IPS DF 4.7 (cell line): ENCODE measurements around the gene EPHA8.

ENCODE experiments used
- DNase-seq: peaks from one replicate; pipeline ENCODE4 v3.0.0-alpha.2; 2013; ENCODE audit warnings: low spot score; ENCODE audit errors: extremely low read depth

Gene EPHA8

DNA sequence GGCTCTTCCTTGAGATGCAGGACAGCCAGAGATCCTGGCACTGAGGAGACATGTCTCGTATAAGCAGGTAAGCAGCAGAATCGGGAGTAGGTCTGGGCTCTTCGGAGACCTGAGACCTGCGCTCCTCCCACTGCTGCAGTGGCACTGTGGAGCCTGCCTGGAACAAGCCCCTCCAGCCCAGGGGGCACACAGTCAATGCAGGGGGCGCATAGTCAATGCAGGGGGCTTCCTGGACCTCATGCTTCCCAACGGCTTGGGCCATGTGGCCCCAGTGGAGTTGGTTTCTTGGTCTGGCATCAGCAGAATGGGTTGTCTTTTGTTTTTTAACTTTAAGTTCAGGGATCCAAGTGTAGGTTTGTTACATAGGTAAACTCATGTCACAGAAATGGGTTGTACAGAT is 27.9 kb upstream of the EPHA8 start:
- no peak for DNase-seq

GRCh38 chr1:22536506-22536905 is 26.8 kb upstream of the EPHA8 start:
- no peak for DNase-seq

DNA sequence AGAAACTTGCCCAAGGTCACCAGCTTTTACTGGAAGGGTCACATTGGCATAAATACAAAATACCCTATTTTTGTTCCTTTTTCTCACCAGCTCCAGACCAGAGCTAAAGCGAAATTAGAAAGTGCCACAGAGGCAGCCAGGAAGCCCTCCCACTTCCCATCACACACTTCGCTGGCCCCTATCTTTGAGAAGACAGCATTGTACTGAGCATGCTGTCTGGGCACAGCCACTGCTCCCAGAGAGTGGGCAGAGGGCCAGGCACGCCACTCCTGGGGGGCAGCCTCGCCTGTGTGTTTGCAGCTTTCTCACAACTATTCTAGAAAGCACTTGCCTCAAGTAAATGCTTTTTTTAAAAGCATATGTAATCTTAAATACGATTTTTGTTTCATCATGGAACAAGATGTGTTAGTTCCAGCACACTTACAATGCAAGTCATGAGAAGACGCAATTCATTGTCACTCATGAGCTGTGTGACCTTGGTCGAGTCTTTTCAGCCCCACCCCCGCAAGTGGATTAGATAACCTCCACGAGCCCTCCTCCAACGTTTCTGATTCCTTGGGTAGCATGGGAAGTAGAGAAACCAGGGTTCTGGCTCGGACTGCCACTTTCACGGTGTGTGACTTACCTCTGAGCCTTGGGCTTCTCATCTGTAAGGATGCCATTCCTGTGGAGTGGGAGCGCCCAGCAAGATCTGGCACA is 25.7 kb upstream of the EPHA8 start:
- DNase-seq, result no peak

DNA sequence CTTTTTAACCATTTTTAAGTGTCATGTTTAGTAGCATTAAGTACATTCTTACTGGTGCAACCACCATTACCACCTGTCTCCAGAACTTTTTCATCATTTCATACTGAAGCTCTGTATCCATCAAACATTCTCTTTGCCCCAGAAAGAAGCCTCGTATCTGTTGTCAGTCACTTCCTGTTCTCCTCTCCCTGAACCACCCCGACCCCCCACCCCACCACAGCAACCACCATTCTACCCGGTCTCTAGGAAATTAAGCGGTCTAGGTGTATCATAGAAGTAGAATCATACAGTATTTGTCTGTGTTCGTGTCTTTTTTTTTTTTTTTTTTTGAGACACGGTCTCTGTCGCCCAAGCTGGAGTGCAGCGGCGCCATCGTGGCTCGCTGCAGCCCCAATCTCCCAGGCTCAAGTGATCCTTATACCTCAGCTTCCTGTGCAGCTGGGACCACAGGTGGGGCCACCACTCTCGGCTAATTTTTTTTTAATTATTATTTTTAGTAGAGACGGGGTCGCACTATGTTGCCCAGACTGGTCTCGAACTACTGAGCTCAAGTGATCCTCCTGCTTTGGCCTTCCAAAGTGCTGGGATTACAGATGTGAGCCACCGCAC is 23.7 kb upstream of the EPHA8 start:
- DNase-seq, result no peak

GRCh38 chr1:22540337-22540736 is 23.0 kb upstream of the EPHA8 start:
- DNase-seq, result no peak

- DNase-seq, result no peak
Measured at GRCh38 chr1:22542886-22543285, 20.4 kb upstream of the EPHA8 start.

GRCh38 chr1:22543679-22544078 is 19.6 kb upstream of the EPHA8 start:
- no peak for DNase-seq

- no peak for DNase-seq
Measured at GRCh38 chr1:22544606-22545005, 18.7 kb upstream of the EPHA8 start.

GRCh38 chr1:22545141-22545540 is 18.1 kb upstream of the EPHA8 start:
- DNase-seq, result no peak

DNA sequence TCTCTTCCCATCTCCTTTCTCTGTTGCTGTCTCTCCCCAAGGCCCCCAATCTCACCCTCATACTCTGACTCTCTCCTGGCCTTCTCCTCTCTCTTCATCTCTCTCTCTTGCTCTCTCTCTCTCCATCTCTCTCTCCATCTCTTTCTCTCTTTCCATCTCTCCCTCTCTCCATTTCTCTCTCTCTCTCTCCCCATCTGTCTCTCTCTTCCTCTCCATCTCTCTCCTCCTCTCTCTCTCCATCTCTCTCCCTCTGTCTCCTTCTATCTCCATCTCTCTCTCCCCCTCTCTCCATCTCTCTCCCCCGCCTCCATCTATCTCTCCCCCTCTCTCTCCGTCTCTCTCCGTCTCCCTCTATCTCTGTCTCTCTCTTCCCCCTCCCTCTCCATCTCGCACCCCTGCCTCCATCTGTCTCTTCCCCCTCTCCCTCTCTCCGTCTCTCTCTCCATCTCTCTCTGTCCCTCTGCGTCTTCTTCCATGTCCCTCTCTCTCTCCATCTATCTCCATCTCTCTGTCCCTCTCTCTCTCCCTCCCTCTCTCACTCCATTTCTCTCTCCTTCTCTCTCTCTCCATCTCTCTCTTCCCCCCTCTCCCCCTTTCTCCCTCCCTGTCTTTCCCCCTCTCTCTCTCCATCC is 16.0 kb upstream of the EPHA8 start:
- DNase-seq, result no peak

DNA sequence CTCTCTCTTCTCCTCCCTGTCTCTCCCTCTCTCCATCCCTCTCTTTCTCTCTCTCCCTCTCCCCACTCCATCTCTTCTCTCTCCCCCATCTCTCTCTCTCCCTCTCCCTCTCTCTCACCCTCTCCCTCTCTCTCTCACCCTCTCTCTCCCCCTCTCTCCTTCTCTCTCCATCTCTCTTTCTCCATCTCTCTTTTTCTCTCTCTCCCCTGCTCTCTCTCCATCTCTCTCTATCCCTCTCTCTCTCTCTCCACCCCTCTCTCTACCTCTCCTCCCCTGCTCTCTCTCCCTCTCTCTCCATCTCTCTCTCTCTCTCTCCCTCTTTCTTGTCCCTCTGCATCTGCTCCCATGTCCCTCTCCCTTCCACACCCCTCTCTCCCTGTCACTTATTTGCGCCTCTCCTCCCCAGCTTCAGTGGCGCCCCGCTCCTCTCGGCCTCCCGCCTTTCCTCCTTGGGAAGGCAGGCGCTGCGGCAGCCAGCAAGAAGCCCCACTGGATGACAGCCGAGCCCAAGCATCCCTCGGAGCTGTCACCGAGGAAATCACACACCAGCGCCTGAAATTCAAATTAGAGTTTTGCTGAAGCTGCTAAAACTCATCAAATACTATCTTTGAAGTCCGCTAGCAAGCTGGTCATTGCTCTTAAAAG is 15.3 kb upstream of the EPHA8 start:
- no peak for DNase-seq

DNA sequence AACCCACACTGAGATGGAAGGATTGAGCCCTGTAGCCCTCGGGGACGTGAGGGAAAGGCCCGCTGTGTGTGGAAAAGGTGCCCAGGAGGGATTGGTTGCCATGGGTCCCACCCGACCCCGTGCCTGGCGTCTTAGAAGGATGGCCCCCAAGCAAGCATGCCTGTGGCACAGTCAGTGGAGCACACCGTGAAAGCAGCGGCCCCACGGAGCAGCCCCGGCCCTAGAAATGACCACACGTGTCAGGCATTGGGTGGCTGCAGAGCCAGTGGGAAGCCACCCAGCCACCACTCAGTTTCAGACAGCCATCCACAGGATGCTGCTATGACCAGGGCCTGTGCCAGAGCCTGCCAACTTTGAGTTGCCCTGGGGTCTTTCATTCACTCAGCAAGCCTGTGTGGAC is 13.3 kb upstream of the EPHA8 start:
- no peak for DNase-seq

DNA sequence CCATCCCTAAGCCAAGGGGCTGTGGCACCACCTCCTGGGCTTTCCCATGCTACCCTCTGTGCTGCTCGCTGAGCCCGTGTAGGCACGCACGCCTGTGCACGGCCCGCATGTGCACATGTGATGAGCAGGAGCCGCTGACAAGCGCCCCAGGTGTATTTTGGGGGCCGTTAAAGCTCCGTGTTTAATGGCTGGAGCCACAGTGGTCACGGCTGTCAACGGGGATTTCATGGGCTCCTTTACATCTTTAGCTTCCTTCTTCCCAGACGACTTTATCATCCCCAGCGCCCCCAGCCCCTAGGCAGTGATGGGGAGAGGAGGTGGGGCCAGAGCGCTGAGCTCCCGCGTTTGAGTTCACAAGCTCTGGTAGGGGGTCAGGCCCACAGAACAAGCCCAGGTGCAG is 11.7 kb upstream of the EPHA8 start:
- no peak for DNase-seq

DNA sequence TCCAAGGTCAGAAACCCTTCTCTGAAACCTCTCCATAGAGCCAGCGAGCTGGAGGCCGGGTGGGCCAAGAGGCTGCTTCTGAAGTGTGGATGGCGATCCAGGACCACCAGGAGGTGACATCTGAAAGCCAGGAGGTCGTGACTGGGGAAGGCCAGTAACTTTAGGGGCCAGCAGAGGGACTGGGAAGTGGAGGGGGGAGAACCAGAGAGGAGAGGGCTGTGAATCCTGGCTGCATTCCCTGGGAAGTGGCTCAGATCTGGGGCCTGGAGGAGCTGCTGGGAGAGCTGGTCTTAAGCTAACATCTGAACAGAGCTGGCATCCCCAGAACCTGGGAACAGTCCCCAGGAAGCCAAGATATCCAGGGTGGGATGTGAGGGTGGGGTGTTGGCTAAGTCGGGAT is 11.3 kb upstream of the EPHA8 start:
- DNase-seq, result no peak

DNA sequence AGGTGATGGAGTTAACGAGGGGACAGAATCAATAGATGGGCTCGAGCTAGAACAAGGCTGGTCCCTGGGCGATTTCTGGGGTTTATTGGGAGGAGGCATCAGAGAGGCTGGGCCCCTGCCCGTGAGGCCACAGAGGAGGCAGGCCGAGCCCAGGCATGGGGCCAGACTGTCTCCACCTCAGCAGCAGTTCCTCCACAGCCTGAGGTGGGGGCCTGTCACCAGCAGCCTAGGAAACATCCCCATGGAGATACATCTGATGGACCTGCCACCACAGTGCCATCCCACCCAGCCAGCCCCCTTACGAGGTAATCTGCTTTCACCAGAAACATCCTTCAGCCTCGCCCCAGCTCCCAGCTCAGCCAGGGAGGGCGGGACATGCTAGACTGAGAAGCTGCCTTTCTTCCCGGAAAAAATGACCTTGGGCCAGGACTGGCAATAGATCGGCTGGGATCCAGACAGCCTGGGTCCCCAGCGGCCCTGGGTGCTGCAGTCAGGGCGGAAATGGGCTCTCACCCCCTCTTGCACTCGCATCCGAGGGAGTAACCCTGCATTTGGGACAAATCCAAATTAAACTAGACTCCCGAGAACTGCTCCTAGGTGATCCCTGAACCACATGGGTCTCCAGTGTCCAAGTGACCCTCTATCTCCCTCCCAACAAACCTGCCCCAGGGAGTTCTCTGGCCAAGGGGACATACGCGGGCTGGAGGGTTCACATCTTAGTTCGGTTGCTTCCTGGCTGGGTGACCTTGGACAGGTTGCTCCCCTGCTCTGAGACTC is 10.0 kb upstream of the EPHA8 start:
- DNase-seq, result no peak

DNA sequence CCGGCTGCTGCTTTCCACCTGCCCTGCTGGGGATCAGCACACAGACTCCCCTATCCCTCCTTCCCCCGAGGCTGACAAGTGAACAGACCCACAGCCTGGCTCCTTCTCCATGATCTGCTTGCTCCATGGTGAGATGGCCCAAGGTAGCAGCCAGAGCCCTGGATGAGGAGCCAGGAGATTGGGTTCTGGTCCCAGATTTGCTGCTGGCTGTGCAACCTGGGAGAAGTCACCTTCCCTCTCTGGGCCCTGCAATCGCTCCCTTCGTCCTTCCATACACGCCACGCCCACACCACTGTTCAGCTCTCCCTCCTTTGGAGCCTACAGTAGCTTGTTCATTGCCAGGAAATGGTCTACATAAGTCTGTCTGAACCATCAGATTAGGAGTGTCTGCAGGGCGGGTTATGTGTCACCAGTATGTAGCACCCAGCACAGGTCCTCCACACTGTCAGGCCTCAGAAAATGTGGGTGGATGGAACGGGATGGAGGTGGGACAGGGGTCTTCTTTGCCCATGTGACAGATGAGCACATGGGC is 9.2 kb upstream of the EPHA8 start:
- no peak for DNase-seq

GRCh38 chr1:22555371-22555656 is 8.0 kb upstream of the EPHA8 start:
- no peak for DNase-seq

- peak; percentile 41 for DNase-seq
Measured at GRCh38 chr1:22556391-22557104, 6.7 kb upstream of the EPHA8 start.

DNA sequence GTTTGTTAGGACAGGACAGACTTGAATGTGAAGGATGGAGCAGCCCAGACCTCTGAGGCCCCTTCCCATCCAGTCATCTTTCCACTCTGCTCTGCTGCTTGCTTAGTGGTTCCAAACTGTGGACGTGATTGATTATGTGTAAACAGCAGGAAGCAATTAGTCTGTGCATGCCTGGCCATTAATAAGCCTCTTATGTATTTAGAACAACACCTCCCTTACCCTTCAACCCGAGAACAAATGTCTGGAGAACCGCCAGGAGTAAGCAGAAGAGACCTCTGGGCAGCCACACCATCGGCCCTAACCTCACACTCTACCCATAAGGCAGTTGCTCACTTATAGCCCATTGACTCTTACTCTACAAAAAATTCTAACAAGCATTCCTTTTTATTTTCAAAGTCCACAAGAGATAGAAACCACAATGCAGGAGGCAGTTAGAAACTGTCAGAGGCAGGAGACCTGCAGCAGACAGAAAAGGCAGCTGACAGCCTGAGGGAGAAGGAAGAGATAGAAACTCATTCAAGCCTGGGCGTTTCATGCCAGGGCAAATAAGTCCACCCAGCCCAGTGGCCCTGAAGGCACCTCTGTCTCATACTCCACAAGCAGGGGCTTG is 5.8 kb upstream of the EPHA8 start:
- DNase-seq, result no peak
